ENCODE data around the gene C1S.
A peak's percentile ranks its signal among the peaks of the same experiment; 100 is the strongest.
"Not testable (repeated sequence)": the region's sequence is repeated elsewhere in the genome, so short reads cannot be mapped to it uniquely, and the experiment has no call there.

The C1S gene

GRCh38 chr12:7035463-7035862 is 25.1 kb upstream of the C1S start:
- no peak for ATAC-seq
- TF ChIP-seq SNAI2 (CRISPR knock-in tag; IDR thresholded peaks at IDR 0.05) (no peak), ISL1 (CRISPR knock-in tag; IDR thresholded peaks at IDR 0.05) (no peak), CSDC2 (CRISPR knock-in tag; IDR thresholded peaks at IDR 0.05) (no peak)

GRCh38 chr12:7037411-7037810 is 23.1 kb upstream of the C1S start:
- ATAC-seq: not testable (repeated sequence)

- TF ChIP-seq TOX (CRISPR knock-in tag; IDR thresholded peaks at IDR 0.05; ENCODE audit: borderline replicate concordance) (no peak), ZFP3 (CRISPR knock-in tag; IDR thresholded peaks at IDR 0.05) (no peak), ISL1 (CRISPR knock-in tag; IDR thresholded peaks at IDR 0.05) (no peak), PATZ1 (CRISPR knock-in tag; IDR thresholded peaks at IDR 0.05; ENCODE audit: borderline replicate concordance) (no peak), SNAI2 (CRISPR knock-in tag; IDR thresholded peaks at IDR 0.05) (no peak), ARNTL (CRISPR knock-in tag; IDR thresholded peaks at IDR 0.05; ENCODE audit: borderline replicate concordance, low read depth) (no peak), TCF4 (CRISPR knock-in tag; IDR thresholded peaks at IDR 0.05; ENCODE audit: borderline replicate concordance) (no peak), PPARA (CRISPR knock-in tag; IDR thresholded peaks at IDR 0.05; ENCODE audit: borderline replicate concordance) (no peak), CSDC2 (CRISPR knock-in tag; IDR thresholded peaks at IDR 0.05) (no peak)
- ATAC-seq: no peak
These were observed 21.9 kb upstream of the C1S start for GRCh38 chr12:7038591-7038990.

GRCh38 chr12:7039403-7039802 is 21.1 kb upstream of the C1S start:
- TF ChIP-seq TCF4 (CRISPR knock-in tag; IDR thresholded peaks at IDR 0.05; ENCODE audit: borderline replicate concordance): no peak
- TF ChIP-seq CSDC2 (CRISPR knock-in tag; IDR thresholded peaks at IDR 0.05): no peak
- TF ChIP-seq TSHZ2 (CRISPR knock-in tag; IDR thresholded peaks at IDR 0.05): no peak
- TF ChIP-seq ZNF70 (CRISPR knock-in tag; IDR thresholded peaks at IDR 0.05): no peak
- no peak for TF ChIP-seq ZFP3 (CRISPR knock-in tag; IDR thresholded peaks at IDR 0.05)
- TF ChIP-seq RARB (CRISPR knock-in tag; IDR thresholded peaks at IDR 0.05): no peak
- no peak for TF ChIP-seq CREB5 (CRISPR knock-in tag; IDR thresholded peaks at IDR 0.05; ENCODE audit: low read depth)
- no peak for TF ChIP-seq TOX (CRISPR knock-in tag; IDR thresholded peaks at IDR 0.05; ENCODE audit: borderline replicate concordance)
- no peak for ATAC-seq

- ATAC-seq: peak; percentile 88
- TF ChIP-seq CSDC2 (CRISPR knock-in tag; IDR thresholded peaks at IDR 0.05) (no peak), TCF4 (CRISPR knock-in tag; IDR thresholded peaks at IDR 0.05; ENCODE audit: borderline replicate concordance) (no peak)
These were observed 17.7 kb upstream of the C1S start for GRCh38 chr12:7042842-7043241.

GRCh38 chr12:7045913-7046312 is 14.6 kb upstream of the C1S start:
- no peak for ATAC-seq
- TF ChIP-seq OSR1 (CRISPR knock-in tag; IDR thresholded peaks at IDR 0.05): no peak
- TF ChIP-seq ARNTL (CRISPR knock-in tag; IDR thresholded peaks at IDR 0.05; ENCODE audit: borderline replicate concordance, low read depth): no peak
- no peak for TF ChIP-seq RARB (CRISPR knock-in tag; IDR thresholded peaks at IDR 0.05)
- no peak for TF ChIP-seq TCF4 (CRISPR knock-in tag; IDR thresholded peaks at IDR 0.05; ENCODE audit: borderline replicate concordance)
- TF ChIP-seq GLIS3 (CRISPR knock-in tag; IDR thresholded peaks at IDR 0.05): no peak
- TF ChIP-seq CREB5 (CRISPR knock-in tag; IDR thresholded peaks at IDR 0.05; ENCODE audit: low read depth): no peak
- no peak for TF ChIP-seq ISL1 (CRISPR knock-in tag; IDR thresholded peaks at IDR 0.05)
- no peak for TF ChIP-seq SNAI2 (CRISPR knock-in tag; IDR thresholded peaks at IDR 0.05)
- no peak for TF ChIP-seq POU6F1 (CRISPR knock-in tag; IDR thresholded peaks at IDR 0.05; ENCODE audit: borderline replicate concordance, low read depth)
- TF ChIP-seq ZFP30 (CRISPR knock-in tag; IDR thresholded peaks at IDR 0.05): no peak

All from SK-N-SH treated with all-trans-retinoic acid at 6 μM for 48 hours (cell line).